ENCODE data around the gene RPS10.

Gene RPS10

DNA sequence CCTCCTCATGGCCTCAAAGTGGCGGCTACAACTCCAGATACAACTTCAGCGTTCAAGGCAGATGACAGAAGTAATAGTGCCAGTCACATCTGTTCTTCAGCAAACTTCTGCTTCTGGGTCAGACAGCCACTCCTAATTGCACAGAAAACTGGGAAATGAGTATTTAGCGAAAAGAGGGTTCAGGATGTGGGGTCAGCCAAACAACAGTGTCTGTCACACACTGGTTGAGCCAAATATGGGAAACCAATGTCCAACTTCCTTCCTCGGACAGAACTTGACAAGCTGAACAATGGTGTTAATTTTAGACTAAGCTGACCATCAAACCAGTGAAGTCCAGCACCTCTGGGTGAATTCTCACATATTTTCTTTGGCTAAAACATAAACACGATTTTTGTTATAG lies 55.5 kb downstream of the RPS10 start:
- no peak for DNase-seq (ENCODE audit: low read depth)

DNA sequence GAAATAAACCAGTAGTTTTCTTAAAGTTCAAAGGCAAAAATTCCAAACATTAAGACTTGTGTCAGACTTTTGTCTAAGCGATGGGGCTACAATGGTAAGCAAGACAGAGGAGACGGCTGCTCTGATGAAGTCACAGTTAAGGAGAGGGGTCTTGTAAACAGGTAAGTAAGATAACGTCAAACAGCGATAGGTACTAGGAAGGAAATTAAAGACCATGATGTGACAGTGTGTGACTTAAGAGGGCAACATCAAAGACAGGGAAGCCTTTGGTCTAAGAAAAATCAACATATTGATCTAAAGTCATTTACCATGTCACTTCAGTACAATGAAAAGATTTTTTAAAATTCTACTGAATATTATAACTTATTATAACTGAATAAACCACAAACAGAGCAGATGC lies 56.5 kb downstream of the RPS10 start:
- DNase-seq (ENCODE audit: low read depth): no peak
